Stimulated activated CD4-positive, alpha-beta T cell treated with anti-CD3 and anti-CD28 coated beads, Interleukin-1b, Interleukin-23, amount 100 ng/mL, for 24 hours (primary cell): ENCODE data around the gene GPC3.

Experiments
- DNase-seq, 4 experiments: peaks; one replicate each; pipeline ENCODE4 v3.0.0-alpha.2; 2020; ENCODE audit warnings: low read depth in 4 of 4, low spot score in 1 of 4

GPC3 gene

GRCh38 chrX:133929836-133930464, 55.4 kb downstream of the GPC3 start:
- DNase-seq: no peak

- DNase-seq: no peak
These were observed 57.0 kb downstream of the GPC3 start for GRCh38 chrX:133928365-133928764.

GRCh38 chrX:133926809-133927208, 58.6 kb downstream of the GPC3 start:
- no peak for DNase-seq

DNA sequence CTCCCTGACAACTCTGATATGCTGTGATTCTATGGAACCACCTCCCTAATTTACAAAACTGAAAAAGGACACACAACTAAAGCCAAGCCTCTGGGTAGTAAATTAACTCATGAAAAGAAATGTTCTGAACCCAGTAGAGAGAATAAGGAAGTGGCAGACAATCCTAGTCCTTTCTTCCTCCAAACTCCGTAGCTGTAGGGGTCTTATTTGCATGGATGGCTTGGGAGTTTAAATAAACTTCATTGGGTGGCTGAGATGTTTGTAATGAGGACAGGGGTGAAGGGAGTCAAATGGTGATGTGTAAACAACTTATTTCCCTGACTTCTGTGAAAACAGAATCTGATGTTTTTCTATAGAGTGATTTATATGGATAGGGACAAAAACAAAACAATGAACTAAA, 59.3 kb downstream of the GPC3 start:
- DNase-seq: no peak

DNA sequence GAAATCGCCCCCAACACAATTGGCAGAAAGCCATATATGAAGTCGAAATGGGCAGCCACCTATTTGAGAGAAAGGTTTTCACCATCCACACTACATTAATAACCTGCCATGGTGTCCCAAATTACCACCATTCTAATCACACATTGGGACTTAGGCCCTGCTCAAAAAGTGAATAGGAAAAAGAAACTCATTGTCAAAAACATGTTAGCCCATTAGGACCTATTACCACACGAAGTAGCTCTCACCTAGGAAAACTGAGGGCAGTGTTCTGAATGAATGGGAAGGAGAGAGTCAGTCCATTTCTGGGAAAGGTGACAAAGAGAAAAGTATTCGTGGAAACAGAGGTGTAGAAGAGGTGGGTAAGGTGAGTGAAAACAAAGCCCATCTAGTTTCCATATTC, 60.8 kb downstream of the GPC3 start:
- DNase-seq: no peak

- no peak for DNase-seq
These were observed 61.8 kb downstream of the GPC3 start for GRCh38 chrX:133923548-133923947.

DNA sequence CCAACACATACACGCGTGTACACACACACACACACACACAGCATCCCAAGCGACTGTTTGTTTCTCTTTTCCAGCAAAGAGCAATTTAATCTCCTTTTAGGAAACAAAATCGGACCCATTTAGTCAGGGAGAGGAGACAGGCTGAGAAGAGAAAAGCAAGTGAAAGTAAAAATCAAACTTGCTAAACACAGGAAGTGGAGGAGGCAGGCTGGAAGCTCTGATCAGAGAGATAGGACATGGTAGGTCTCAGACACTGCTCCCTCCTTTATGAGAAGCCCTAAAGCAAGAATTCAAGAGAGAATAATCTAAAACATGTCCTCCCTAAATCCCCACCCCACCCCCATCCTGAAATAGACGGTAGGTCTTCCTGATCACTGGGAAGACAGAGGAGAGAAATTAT, 62.3 kb downstream of the GPC3 start:
- no peak for DNase-seq

GRCh38 chrX:133922390-133922771, 63.0 kb downstream of the GPC3 start:
- no peak for DNase-seq

DNA sequence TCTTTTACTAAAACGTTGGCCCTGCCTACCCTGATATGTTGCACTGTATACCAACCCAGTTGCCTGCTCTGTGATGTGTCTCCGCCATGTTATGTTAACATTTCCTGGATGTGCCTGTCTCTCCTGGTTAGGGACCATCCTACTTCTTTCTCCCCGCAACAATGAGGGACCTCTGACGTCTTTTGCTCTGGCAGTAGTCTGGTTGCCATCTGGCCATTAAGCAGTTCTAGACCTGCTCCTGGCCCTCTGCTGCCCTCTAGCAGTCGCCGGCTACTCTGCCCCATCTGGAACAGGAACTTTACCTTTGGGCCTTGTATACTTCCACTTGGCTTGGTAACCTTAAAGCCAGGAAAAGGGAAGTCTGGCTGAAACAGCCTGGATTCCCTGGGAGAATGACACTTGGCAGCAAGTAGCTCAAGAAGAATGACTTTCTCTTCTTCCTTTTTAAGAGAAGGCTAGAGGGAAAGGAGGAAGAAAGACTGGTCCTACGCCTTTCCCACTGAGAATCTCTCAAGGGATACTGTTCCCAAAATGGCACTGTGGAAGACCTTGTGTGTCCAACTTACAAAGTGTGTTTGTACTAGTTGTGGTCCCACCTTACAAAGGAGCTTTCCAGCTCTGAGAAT, 63.5 kb downstream of the GPC3 start:
- peak in 2 of 4 experiments; percentile 7 to 12 for DNase-seq

GRCh38 chrX:133921086-133921485, 64.3 kb downstream of the GPC3 start:
- no peak for DNase-seq

- no peak for DNase-seq
These were observed 67.0 kb downstream of the GPC3 start for GRCh38 chrX:133918361-133918771.

DNA sequence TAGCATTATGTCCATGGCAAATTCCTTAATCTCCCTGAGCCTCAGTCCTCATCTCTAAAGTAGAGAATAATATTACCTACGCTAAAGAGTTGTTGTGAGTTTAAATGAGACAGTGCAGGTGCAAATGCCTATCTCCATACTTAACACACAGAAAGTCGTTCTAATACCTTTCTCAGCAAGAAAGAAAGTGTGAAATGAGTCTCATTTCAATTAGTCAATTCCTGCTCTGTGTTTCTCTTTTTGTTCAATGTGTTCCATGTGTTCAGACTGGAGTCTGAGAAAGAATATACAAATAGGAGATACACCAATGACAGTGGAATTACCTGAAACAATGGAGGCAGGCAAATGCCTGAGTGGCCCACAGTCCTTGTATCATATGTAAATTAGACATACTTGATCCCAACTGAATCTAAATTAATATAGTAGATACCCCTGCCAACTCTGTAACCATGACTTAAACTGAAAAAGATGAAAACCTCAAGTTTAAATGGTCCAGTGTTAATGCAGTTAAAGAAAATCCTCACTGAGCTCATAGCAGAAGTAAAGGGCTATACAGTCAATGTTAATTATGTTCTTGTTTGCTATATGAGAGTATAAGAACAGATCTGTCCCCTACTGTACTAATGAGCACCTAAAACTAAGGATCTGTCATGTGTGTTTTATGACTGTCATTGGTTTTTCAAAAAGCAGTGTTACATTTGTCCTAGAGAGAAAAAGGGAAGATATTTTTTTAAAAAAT, 68.2 kb downstream of the GPC3 start:
- no peak for DNase-seq

DNA sequence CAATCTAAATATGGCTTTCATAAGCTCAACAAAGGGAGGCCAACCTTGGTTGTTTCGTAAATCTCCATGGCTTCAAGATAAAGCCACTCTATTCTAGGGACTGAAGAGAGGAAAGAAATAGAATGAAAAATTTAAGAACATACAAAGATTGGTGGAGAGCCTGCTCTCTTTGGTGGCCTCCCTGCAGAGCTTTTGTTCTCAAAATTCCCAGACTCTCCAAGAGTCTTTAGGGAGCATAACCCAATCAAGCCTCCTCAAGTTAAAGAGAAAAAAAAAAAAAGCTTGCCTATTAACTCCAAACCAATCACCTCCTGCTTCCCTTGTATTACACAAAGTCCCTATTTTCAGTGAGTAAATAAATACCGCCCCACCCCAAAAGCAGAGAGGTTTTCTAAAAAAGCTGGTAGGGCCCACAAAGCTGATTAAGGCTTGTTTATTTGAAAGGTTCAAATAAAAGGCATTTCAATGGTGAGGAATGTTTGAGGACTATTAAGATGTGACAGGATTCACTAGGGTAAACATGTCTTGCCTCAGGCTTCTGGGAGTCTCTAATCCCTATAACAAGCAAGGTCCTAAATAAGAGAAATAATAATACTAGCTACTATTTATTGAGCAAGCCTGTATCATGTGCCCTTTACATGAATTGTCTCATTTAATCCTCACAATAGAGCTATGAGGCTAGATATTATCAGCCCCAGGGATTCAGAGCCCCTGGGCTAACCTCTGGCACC, 71.6 kb downstream of the GPC3 start:
- no peak for DNase-seq

GRCh38 chrX:133913009-133913408, 72.4 kb downstream of the GPC3 start:
- no peak for DNase-seq

- DNase-seq: no peak
These were observed 73.4 kb downstream of the GPC3 start for GRCh38 chrX:133911825-133912495.

DNA sequence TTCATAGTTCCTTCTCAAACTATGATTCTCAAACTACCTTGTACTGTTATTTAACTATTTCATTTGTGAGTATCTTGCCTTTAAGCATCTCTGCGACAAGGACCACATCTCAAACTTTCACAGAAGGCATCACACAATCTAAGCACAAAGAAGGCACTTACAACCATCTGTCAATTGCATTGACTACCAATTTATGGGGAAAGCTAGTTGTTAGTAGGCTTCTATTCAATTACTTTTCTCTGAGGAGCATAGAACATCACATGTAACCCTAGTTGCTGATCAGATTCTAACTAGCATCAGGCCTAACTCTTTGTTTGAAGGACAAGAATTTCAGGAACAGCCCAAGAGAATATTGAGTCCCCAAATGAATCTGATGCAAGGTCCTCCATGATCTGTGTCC, 74.9 kb downstream of the GPC3 start:
- DNase-seq: no peak

DNA sequence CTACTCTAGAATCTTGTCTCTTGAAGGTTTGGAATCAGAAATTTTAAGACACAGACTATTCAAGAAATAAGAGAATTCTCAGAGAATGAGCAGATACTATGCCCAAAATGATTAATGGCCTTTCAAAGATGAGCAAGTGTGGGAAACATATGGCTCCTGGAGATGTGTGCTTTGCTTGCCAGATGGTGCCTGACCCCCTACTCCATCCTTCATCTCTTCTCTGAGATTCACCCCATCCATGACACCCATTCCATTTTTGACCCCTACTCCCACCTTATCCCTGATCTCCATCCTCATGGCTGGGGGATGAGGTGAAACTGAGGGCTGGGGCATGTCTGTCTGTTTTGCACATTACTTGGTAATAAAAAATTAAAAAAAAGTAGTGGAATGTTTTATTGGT, 75.5 kb downstream of the GPC3 start:
- DNase-seq: no peak

DNA sequence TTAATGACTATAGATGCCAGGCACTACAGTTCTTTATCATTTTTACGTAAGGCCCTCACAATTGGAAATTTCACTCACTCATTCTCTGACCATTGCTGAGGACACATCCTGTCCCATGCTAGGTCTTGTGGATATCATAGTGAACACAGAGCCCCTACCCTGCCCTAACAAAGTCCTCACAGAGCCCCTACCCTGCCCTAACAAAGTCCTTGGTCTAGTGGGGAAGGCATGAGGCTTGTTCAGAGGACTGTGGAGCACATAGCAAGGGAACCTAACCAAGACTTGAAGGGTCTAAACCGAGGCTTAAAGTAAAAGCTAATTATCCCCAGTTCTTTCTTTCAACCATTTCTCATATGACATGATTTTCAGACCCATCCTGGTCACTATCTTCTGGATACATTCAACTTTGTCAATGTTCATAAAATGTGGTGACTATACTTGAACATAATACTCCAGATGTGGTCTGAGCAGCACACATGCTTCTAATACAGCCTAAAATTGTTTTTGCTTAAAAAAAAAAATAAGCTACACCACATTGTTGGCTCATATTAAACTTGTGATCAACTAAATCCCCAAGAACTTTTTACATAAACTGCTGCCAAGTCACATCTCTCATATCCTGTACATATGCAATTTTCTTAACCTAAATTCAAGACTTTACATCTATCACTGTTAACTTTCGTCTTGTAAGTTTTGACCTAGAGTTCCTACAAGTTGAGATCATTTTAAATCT, 77.0 kb downstream of the GPC3 start:
- no peak for DNase-seq

DNA sequence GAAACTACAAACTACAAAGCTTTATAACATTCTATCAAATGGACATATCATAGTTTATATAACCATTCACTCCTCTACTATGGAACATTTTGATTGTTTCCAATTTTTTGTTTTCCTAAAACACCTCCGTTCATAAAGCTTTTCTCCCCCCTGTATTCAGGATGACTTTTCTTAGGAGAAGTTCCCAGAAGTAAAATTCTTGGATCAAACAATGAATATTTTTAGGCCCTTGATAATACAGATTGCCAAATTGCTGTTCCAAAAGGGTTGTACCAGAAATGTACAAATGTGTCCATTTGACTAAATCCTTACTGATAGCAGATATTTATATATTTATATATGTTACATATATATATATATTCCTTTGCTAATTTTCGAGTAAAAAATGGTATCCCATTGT, 77.8 kb downstream of the GPC3 start:
- no peak for DNase-seq

DNA sequence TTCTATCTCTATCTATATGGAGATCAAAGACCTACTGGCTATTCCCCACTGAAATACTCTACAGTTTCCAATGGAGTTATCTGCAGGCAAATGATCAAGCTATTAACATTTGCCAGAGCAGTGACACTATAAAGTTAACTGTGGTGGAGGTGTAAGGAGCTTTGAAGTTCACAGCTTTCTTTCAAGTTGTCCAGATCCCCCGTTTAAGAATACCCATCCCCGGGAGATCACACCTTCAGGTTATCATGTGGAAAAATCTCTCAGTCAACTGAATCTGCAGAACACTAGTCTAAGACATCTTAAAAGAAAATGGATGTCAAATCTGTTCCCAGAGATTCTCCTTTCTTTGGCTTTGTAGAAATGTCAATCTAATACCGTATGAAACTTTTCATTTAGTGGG, 80.1 kb downstream of the GPC3 start:
- no peak for DNase-seq
